IMR-90 (cell line): ENCODE data around the gene ENPP3. TPM values are rescaled to one million over a fixed set of nuclear protein-coding genes. Genes with fewer than 3 reads are reported as not detected.
A peak's percentile ranks its signal among the peaks of the same experiment; 100 is the strongest.

Experiments
- ATAC-seq: fragments of 200-7000 bp; cut with Tn5 transposase; 2 replicates; pipeline ENCODE4 v1.9.1; 2020; ENCODE audit warnings: low read depth, mild to moderate bottlenecking, moderate library complexity
- BruUV-seq: library from RNA; stranded (reverse); fragments of 400-500 nt; replicated peaks from 2 replicates; lab custom pipeline; 2021; lab: Mats Ljungman, UMichigan
- CTCF ChIA-PET: fragments of 300-600 bp; formaldehyde crosslinking; extraction: SDS; loops from one replicate; lab custom pipeline; 2021; ENCODE audit warnings: antibody characterized with exemption; lab: Yijun Ruan, JAX
- POLR2A ChIA-PET: fragments of 300-600 bp; sonication (Branson Sonifier 250); formaldehyde crosslinking; loops from one replicate; lab custom pipeline; 2022; ENCODE audit warnings: antibody characterized with exemption; ENCODE audit not compliant: unreplicated experiment; lab: Charles Lee
- DNase-seq: peaks from one replicate; pipeline ENCODE4 v3.0.0; 2013
- H2AFZ ChIP-seq: replicated peaks from 2 replicates; pipeline ENCODE3; 2013; ENCODE audit warnings: low read length, mild to moderate bottlenecking; ENCODE audit not compliant: poor library complexity
- H2AK5ac ChIP-seq: 2 replicates; pipeline ENCODE4 v1.6.1; 2013; ENCODE audit warnings: low read depth, low read length, inconsistent platforms
- H2AK9ac ChIP-seq: replicated peaks from 2 replicates; pipeline ENCODE3; 2013; ENCODE audit warnings: mild to moderate bottlenecking, low read depth, low read length, moderate library complexity; ENCODE audit not compliant: poor library complexity
- H2BK120ac ChIP-seq: 2 replicates; pipeline ENCODE4 v1.6.1; 2013; ENCODE audit warnings: low read depth, low read length, inconsistent platforms
- H2BK15ac ChIP-seq: 3 replicates; pipeline ENCODE4 v1.6.1; 2013; ENCODE audit warnings: low read depth, low read length, inconsistent platforms
- H2BK20ac ChIP-seq: 2 replicates; pipeline ENCODE4 v1.6.1; 2013; ENCODE audit warnings: low read depth, mild to moderate bottlenecking, inconsistent platforms, low read length, moderate library complexity
- H2BK5ac ChIP-seq: 2 replicates; pipeline ENCODE4 v1.6.1; 2013; ENCODE audit warnings: mild to moderate bottlenecking, low read depth, low read length, inconsistent platforms; ENCODE audit not compliant: poor library complexity, severe bottlenecking
- H3K14ac ChIP-seq: replicated peaks from 2 replicates; pipeline ENCODE4 v1.6.1; 2013; ENCODE audit warnings: low read depth, low read length, inconsistent platforms
- H3K18ac ChIP-seq: 2 replicates; pipeline ENCODE4 v1.6.1; 2013; ENCODE audit warnings: low read depth, low read length, control low read depth
- H3K23ac ChIP-seq: 2 replicates; pipeline ENCODE4 v1.6.1; 2013; ENCODE audit warnings: low read depth, low read length, inconsistent platforms
- H3K27ac ChIP-seq: 2 replicates; pipeline ENCODE4 v1.5.1; 2013; ENCODE audit warnings: mild to moderate bottlenecking, control low read depth, low read length; ENCODE audit not compliant: insufficient read depth
- H3K27me3 ChIP-seq: 2 replicates; pipeline ENCODE4 v1.6.1; 2013; ENCODE audit warnings: low read length; ENCODE audit not compliant: control insufficient read depth, insufficient read depth
- H3K36me3 ChIP-seq: 2 replicates; pipeline ENCODE4 v1.6.1; 2013; ENCODE audit warnings: low read length, mixed read lengths; ENCODE audit not compliant: control insufficient read depth, insufficient read depth
- H3K4ac ChIP-seq: 2 replicates; pipeline ENCODE4 v1.6.1; 2013; ENCODE audit warnings: low read depth, low read length, inconsistent platforms
- H3K4me1 ChIP-seq: 2 replicates; pipeline ENCODE4 v1.6.1; 2013; ENCODE audit warnings: low read length, mixed read lengths; ENCODE audit not compliant: control insufficient read depth, insufficient read depth
- H3K4me2 ChIP-seq: 2 replicates; pipeline ENCODE4 v1.6.1; 2013; ENCODE audit warnings: low read depth, mild to moderate bottlenecking, control low read depth, low read length, moderate library complexity
- H3K4me3 ChIP-seq: 2 replicates; pipeline ENCODE4 v1.5.1; 2013; ENCODE audit warnings: low read depth, mild to moderate bottlenecking, control low read depth, low read length, moderate library complexity; ENCODE audit not compliant: insufficient read depth
- H3K56ac ChIP-seq: 2 replicates; pipeline ENCODE4 v1.6.1; 2013; ENCODE audit warnings: low read length, inconsistent platforms; ENCODE audit not compliant: insufficient read depth; ENCODE audit errors: extremely low read depth
- H3K79me1 ChIP-seq, 2 experiments: 2 replicates each; pipeline ENCODE4 v1.6.1; 2013; ENCODE audit warnings: low read length in 2 of 2, inconsistent platforms in 1 of 2, low read depth in 1 of 2
- H3K9ac ChIP-seq: 2 replicates; pipeline ENCODE4 v1.6.1; 2013; ENCODE audit warnings: low read depth, low read length, control low read depth
- H3K9me1 ChIP-seq: 2 replicates; pipeline ENCODE4 v1.6.1; 2013; ENCODE audit warnings: low read length, inconsistent platforms; ENCODE audit not compliant: insufficient read depth
- H3K9me3 ChIP-seq: 2 replicates; pipeline ENCODE4 v1.6.1; 2013; ENCODE audit warnings: low read length; ENCODE audit not compliant: control insufficient read depth, insufficient read depth
- H4K20me1 ChIP-seq: 2 replicates; pipeline ENCODE4 v1.6.1; 2013; ENCODE audit warnings: low read length, inconsistent platforms; ENCODE audit not compliant: insufficient read depth
- H4K5ac ChIP-seq: 2 replicates; pipeline ENCODE4 v1.6.1; 2013; ENCODE audit warnings: mild to moderate bottlenecking, low read depth, low read length, control low read depth
- H4K8ac ChIP-seq, 2 experiments: 2 replicates each; pipeline ENCODE4 v1.6.1; 2013; ENCODE audit warnings: low read depth in 2 of 2, low read length in 2 of 2, control low read depth in 1 of 2, inconsistent platforms in 1 of 2
- H4K91ac ChIP-seq: 2 replicates; pipeline ENCODE4 v1.6.1; 2013; ENCODE audit warnings: low read depth, low read length, inconsistent platforms; ENCODE audit not compliant: insufficient read depth
- BHLHE40 ChIP-seq: fragments of 150-350 bp; IDR thresholded peaks from 2 replicates; pipeline ENCODE4 v1.6.1; 2016; ENCODE audit warnings: mild to moderate bottlenecking, low read depth, low read length
- CEBPB ChIP-seq: IDR thresholded peaks from 2 replicates; pipeline ENCODE4 v1.6.1; 2012; ENCODE audit warnings: low read depth, low read length, improper control_type of control experiment
- CTCF ChIP-seq: conservative IDR thresholded peaks from 2 replicates; pipeline ENCODE4 v1.5.1; 2012; ENCODE audit warnings: mild to moderate bottlenecking, low read depth, low read length, improper control_type of control experiment
- ELK1 ChIP-seq: fragments of 150-350 bp; IDR thresholded peaks from 2 replicates; pipeline ENCODE4 v1.6.1; 2016; ENCODE audit warnings: low read depth, mild to moderate bottlenecking, low read length, moderate library complexity, borderline replicate concordance
- MAZ ChIP-seq: IDR thresholded peaks from 2 replicates; pipeline ENCODE4 v1.6.1; 2012; ENCODE audit warnings: low read depth, mild to moderate bottlenecking, low read length, improper control_type of control experiment, moderate library complexity, borderline replicate concordance
- MXI1 ChIP-seq: IDR thresholded peaks from 2 replicates; pipeline ENCODE4 v1.6.1; 2012; ENCODE audit warnings: low read depth, mild to moderate bottlenecking, low read length, moderate library complexity, borderline replicate concordance
- NFE2L2 ChIP-seq: fragments of 150-350 bp; IDR thresholded peaks from 2 replicates; pipeline ENCODE4 v1.6.1; 2016; ENCODE audit warnings: low read depth, mild to moderate bottlenecking, low read length
- POLR2A ChIP-seq: IDR thresholded peaks from 2 replicates; pipeline ENCODE4 v1.6.1; 2012; ENCODE audit warnings: mild to moderate bottlenecking, low read depth, low read length
- RCOR1 ChIP-seq: IDR thresholded peaks from 2 replicates; pipeline ENCODE4 v1.6.1; 2012; ENCODE audit warnings: mild to moderate bottlenecking, low read length, improper control_type of control experiment; ENCODE audit not compliant: insufficient replicate concordance
- RFX5 ChIP-seq: IDR thresholded peaks from 2 replicates; pipeline ENCODE4 v1.8.0; 2012; ENCODE audit warnings: low read depth, mild to moderate bottlenecking, low read length, moderate library complexity
- SMC3 ChIP-seq: fragments of 150-350 bp; IDR thresholded peaks from 2 replicates; pipeline ENCODE4 v1.6.1; 2016; ENCODE audit warnings: low read depth, mild to moderate bottlenecking, antibody characterized with exemption, low read length, moderate library complexity
- WGBS, 2 experiments: methylation state at CpG; one replicate each; pipeline versions ENCODE4 v1.1.5 to v1.1.7; 2013; ENCODE audit warnings: missing lambda C conversion rate in 2 of 2; ENCODE audit not compliant: insufficient read length in 1 of 2; ENCODE audit errors: extremely low coverage in 2 of 2; 5-methylcytosine and 5-hydroxymethylcytosine counted together
- dilution Hi-C: fragments of 300-500 bp; cut with HindIII; formaldehyde crosslinking; loops from one replicate; pipeline ENCODE4 v1.14.3; 2018; ENCODE audit warnings: low sequenced_read_pairs; ENCODE audit not compliant: unreplicated experiment
- in situ Hi-C: fragments of 300-500 bp; cut with MboI; formaldehyde crosslinking; loops from 3 replicates; pipeline ENCODE4 v1.14.3; 2019; ENCODE audit warnings: low sequenced_read_pairs, inconsistent platforms, mixed read lengths
- intact Hi-C: fragments of 100-400 bp; cut with micrococcal nuclease; formaldehyde crosslinking; loops from 2 replicates; pipeline ENCODE4 v1.10.0; 2022
- polyA plus RNA-seq, 3 experiments: library from polyadenylated mRNA; depleted of rRNA; stranded (reverse); fragments of >200 nt; gene quantifications; 2 replicates each; pipeline ENCODE4 v1.2.3, GENCODE V29; 2012; ENCODE audit warnings: low replicate concordance in 1 of 3
- total RNA-seq: library from RNA; depleted of rRNA; stranded (reverse); fragments of >200 nt; gene quantifications from 2 replicates; pipeline ENCODE4 v1.2.3, GENCODE V29; 2012

Gene ENPP3
- total and polyA plus RNA-seq, 2 of the 4 experiments (the other 2 are of a cell fraction): under 0.01 to 0.05 TPM

DNA sequence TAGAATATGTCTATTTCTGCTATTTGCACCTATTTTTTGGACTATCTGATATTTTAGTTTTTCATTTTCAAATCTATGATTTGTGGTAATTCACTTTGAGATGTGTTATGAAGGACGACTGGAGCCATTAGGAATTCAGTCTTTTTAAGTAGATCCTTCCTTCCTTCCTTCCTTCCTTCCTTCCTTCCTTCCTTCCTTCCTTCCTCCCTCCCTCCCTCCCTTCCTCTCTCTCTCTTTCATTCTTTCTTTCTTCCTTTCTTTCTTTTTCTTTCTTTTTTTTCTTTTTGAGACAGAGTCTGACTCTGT lies 124.6 kb downstream of the ENPP3 start:
- intact Hi-C loops: no loop called here
- no peaks in the 10 kb centered on the region; the same call in 1 of the 2 replicates for H3K9me1 ChIP-seq
- H2BK15ac ChIP-seq: no peak overlapping the region; the same call in 2 of the 3 replicates
- peak overlapping the region; percentile 87 for H2AK5ac ChIP-seq
- H3K4me1 ChIP-seq: peaks cover 8% of the 10 kb centered on the region; the same call in 1 of the 2 replicates
- ChIA-PET CTCF (interaction anchor here (0.7 kb wide), 1 partner anchor 100 kb away, joined by 3 read pairs; no protein-coding TSS in a partner anchor), POLR2A (no interaction called here)
- no peak overlapping the region for H2AFZ ChIP-seq
- TF ChIP-seq MXI1 (no peak), POLR2A (no peak), MAZ (no peak), SMC3 (no peak), NFE2L2 (no peak), RCOR1 (no peak), ELK1 (no peak), CTCF (no peak), RFX5 (no peak), BHLHE40 (no peak), CEBPB (no peak)
- no peak overlapping the region for H2AK9ac ChIP-seq
- in situ Hi-C loops: no loop called here
- H4K8ac ChIP-seq: no peak overlapping the region
- H4K5ac ChIP-seq: no peak overlapping the region
- no peak overlapping the region; the same call in 1 of the 2 replicates for H3K18ac ChIP-seq
- H3K27me3 ChIP-seq: no peaks in the 10 kb centered on the region
- H3K23ac ChIP-seq: no peak overlapping the region
- H3K4ac ChIP-seq: peak overlapping the region; percentile 59; the same call in 1 of the 2 replicates
- no peak for DNase-seq
- no CpG with 5 or more reads among the region's 1 CpG for WGBS, 2 experiments
- ATAC-seq: no peak
- peak overlapping the region; percentile 66; the same call in 1 of the 2 replicates for H2BK120ac ChIP-seq
- dilution Hi-C loops: no loop called here
- no peaks in the 10 kb centered on the region for H3K36me3 ChIP-seq
- no peaks in the 10 kb centered on the region for H3K9me3 ChIP-seq
- peak overlapping the region; percentile 23; the same call in 1 of the 2 replicates for H2BK20ac ChIP-seq
- no peak overlapping the region for H3K4me3 ChIP-seq
- no peak overlapping the region for H4K91ac ChIP-seq
- BruUV-seq: no TSS peak
- no peak overlapping the region for H3K56ac ChIP-seq
- H3K79me1 ChIP-seq: no peaks in the 10 kb centered on the region
- no peak overlapping the region; the same call in 1 of the 2 replicates for H3K14ac ChIP-seq
- H3K9ac ChIP-seq: no peak overlapping the region
- H4K20me1 ChIP-seq: no peaks in the 10 kb centered on the region
- H2BK5ac ChIP-seq: peak overlapping the region; percentile 49
- no peak overlapping the region for H3K4me2 ChIP-seq
- H3K27ac ChIP-seq: no peak overlapping the region
